ENCODE data around the gene CAPN12. TPM values are rescaled to one million over a fixed set of nuclear protein-coding genes. Genes with fewer than 3 reads are reported as not detected.

CAPN12 gene
- total RNA-seq, 3 donors from 2014 or later, result 0.16 to 9.2 (median 4.1) TPM

DNA sequence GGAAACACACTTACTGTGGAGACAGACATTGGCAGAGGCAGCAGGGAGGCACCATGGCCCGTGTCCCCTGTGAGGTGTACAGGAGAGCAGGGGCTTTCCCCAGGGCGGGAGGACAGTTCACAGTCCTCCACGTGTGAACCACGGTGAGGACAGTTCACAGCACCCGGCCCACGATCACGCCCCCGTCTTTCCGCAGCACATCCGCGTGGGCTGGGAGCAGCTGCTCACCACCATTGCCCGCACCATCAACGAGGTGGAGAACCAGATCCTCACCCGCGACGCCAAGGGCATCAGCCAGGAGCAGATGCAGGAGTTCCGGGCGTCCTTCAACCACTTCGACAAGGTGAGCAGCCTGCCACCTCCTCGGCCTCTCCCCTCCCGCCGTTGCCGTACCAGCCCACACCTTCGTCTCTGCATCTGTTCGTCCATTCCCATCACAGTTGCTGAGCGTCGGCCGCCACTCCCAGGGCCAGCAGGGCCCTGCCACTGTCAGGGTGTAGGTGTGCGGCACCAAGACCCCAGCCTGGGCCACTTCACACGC is 17.4 kb downstream of the CAPN12 start:
- Histone ChIP-seq H3K9me3 (no peaks in the 10 kb centered on the region), H3K27ac (peak overlapping the region; percentile 43 to 75), H3K36me3 (no peaks in the 10 kb centered on the region), H3K4me3 (no peak overlapping the region), H3K27me3 (no peaks in the 10 kb centered on the region), H3K4me1 (peaks cover 2 to 5% of the 10 kb centered on the region in 2 donors)
- DNase-seq (ENCODE audit: low spot score in 2 of 2), result no peak
- intact Hi-C loops (cut with DNase I; ENCODE audit: low total_unique reads), result no loop called here
- TF ChIP-seq, protein P1, sequence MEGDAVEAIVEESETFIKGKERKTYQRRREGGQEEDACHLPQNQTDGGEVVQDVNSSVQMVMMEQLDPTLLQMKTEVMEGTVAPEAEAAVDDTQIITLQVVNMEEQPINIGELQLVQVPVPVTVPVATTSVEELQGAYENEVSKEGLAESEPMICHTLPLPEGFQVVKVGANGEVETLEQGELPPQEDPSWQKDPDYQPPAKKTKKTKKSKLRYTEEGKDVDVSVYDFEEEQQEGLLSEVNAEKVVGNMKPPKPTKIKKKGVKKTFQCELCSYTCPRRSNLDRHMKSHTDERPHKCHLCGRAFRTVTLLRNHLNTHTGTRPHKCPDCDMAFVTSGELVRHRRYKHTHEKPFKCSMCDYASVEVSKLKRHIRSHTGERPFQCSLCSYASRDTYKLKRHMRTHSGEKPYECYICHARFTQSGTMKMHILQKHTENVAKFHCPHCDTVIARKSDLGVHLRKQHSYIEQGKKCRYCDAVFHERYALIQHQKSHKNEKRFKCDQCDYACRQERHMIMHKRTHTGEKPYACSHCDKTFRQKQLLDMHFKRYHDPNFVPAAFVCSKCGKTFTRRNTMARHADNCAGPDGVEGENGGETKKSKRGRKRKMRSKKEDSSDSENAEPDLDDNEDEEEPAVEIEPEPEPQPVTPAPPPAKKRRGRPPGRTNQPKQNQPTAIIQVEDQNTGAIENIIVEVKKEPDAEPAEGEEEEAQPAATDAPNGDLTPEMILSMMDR (IDR thresholded peaks at IDR 0.05), result no peak

DNA sequence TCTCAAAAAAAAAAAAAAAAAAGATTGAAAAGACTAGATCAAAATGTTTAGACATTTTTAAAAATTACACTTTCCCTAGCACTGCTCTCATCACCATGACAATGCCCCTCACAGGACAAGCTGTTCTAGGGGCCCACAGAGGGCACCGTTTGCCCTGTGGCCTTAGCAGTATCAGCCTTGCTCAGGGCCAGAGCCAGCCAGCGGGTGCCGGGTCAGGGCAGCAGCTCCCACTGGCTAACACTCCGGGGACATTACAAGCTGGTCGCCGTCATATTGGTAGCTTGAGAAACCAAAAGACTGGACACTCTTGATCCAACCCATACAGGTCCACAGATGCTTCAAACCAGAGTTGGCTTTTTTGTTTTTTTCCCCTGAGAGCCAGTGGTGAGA is 18.0 kb downstream of the CAPN12 start:
- DNase-seq (ENCODE audit: low spot score in 2 of 2), result peak in 1 of 2 donors; percentile 23
- H3K27ac ChIP-seq, result peak overlapping the region; percentile 43 to 75
- no peaks in the 10 kb centered on the region for H3K9me3 ChIP-seq
- H3K36me3 ChIP-seq, result no peaks in the 10 kb centered on the region
- no peak overlapping the region for H3K4me3 ChIP-seq
- H3K27me3 ChIP-seq, result no peaks in the 10 kb centered on the region
- H3K4me1 ChIP-seq, result peaks cover 5 to 11% of the 10 kb centered on the region in 2 donors
- TF ChIP-seq, protein P1 (IDR thresholded peaks at IDR 0.05), result no peak
- TF ChIP-seq POLR2AphosphoS5 (IDR thresholded peaks at IDR 0.05) (no peak), POLR2A (IDR thresholded peaks at IDR 0.05) (no peak)
- intact Hi-C loops (cut with DNase I; ENCODE audit: low total_unique reads), result no loop called here

DNA sequence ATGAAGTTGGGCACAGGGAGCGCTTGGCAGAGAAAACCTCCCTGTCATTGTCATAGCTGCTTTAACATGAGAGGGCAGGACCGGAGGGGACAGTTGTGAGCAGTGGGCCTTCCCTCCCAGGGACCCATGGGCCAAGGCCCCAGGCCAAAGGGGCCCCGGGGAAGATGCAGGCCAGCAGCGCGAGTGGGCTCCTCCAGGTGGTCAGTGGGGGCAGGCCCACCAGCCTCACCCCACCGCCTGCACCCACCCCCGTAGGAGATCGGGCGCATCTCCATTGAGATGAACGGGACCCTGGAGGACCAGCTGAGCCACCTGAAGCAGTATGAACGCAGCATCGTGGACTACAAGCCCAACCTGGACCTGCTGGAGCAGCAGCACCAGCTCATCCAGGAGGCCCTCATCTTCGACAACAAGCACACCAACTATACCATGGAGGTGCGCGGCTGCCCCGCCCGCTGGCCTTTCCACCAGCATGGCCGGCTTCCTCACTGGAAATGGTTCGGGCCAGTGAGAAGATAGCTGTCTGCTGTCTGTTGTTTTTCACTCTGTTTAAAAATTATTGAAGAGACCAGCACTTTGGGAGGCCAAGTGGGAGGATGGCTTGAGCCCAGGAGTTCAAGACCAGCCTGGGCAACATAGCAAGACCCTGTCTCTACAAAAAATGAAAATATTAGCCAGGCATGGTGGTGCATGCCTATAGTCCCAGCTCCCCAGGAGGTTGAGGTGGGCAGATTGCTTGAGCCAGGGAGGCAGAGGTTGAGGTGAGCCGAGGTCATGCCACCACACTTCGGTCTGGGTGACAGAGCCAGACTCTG is 18.6 kb downstream of the CAPN12 start:
- DNase-seq (ENCODE audit: low spot score in 2 of 2), result peak in 1 of 2 donors; percentile 19
- no peaks in the 10 kb centered on the region for H3K9me3 ChIP-seq
- H3K4me3 ChIP-seq, result no peak overlapping the region
- H3K27ac ChIP-seq, result peak overlapping the region in 1 of 2 donors; percentile 43
- no peaks in the 10 kb centered on the region for H3K36me3 ChIP-seq
- intact Hi-C loops (cut with DNase I; ENCODE audit: low total_unique reads), result no loop called here
- peaks cover 5 to 17% of the 10 kb centered on the region in 2 donors for H3K4me1 ChIP-seq
- TF ChIP-seq POLR2AphosphoS5 (IDR thresholded peaks at IDR 0.05) (no peak), POLR2A (IDR thresholded peaks at IDR 0.05) (no peak)
- TF ChIP-seq, protein P1 (IDR thresholded peaks at IDR 0.05), result no peak
- no peaks in the 10 kb centered on the region for H3K27me3 ChIP-seq

DNA sequence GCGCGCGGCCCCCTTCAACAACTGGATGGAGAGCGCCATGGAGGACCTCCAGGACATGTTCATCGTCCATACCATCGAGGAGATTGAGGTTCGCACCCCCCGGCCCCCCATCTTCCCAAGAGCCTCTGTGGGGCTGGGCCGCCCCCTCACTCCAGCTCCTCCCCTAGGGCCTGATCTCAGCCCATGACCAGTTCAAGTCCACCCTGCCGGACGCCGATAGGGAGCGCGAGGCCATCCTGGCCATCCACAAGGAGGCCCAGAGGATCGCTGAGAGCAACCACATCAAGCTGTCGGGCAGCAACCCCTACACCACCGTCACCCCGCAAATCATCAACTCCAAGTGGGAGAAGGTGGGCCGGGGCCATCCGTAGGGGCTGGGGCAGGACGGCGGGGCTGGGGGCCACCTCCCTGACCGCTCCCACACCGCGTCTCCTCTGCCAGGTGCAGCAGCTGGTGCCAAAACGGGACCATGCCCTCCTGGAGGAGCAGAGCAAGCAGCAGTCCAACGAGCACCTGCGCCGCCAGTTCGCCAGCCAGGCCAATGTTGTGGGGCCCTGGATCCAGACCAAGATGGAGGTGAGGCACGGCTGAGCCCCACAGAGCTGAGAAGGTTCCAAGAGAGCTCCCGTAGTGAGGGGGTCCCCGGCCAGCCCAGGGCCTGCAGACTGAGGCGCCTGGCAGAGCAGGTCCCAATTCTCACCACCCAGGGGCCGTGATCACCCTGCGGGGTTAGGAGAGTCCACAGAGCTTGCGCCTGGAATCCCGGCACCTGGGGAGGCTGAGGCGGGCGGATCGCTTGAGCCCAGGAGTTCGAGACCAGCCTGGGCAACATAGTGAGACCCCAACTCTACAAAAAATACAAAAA is 20.1 kb downstream of the CAPN12 start:
- H3K4me3 ChIP-seq, result no peak overlapping the region
- H3K4me1 ChIP-seq, result peaks cover 9 to 24% of the 10 kb centered on the region in 2 donors
- H3K9me3 ChIP-seq, result no peaks in the 10 kb centered on the region
- peak overlapping the region; percentile 82 to 92 for H3K27ac ChIP-seq
- intact Hi-C loops (cut with DNase I; ENCODE audit: low total_unique reads), result no loop called here
- TF ChIP-seq, protein P1 (IDR thresholded peaks at IDR 0.05), result no peak
- TF ChIP-seq POLR2AphosphoS5 (IDR thresholded peaks at IDR 0.05), result no peak
- no peak for TF ChIP-seq POLR2A (IDR thresholded peaks at IDR 0.05)
- no peaks in the 10 kb centered on the region for H3K36me3 ChIP-seq
- H3K27me3 ChIP-seq, result no peaks in the 10 kb centered on the region
- DNase-seq (ENCODE audit: low spot score in 2 of 2), result no peak
